Astrocyte (in vitro differentiated cells and primary cell): ENCODE measurements around the gene MRPL46. TPM values are rescaled to one million over a fixed set of nuclear protein-coding genes. Genes with fewer than 3 reads are reported as not detected.

Source experiments
- DNase-seq: peaks from one replicate; pipeline ENCODE4 v3.0.0-alpha.2; 2010; ENCODE audit warnings: low read depth
- FAIRE-seq: peaks from 2 replicates; lab custom pipeline; 2011; peaks lifted over from hg19 to GRCh38; lab: Jason Lieb, UNC
- H2AFZ ChIP-seq: 2 replicates; pipeline ENCODE4 v1.6.0; 2012; ENCODE audit warnings: low read depth, low read length, inconsistent platforms
- H3K27ac ChIP-seq: 2 replicates; pipeline ENCODE4 v1.5.1; 2011; ENCODE audit warnings: low read depth, low read length, inconsistent platforms
- H3K27me3 ChIP-seq: 2 replicates; pipeline ENCODE4 v1.6.0; 2011; ENCODE audit warnings: low read length, inconsistent platforms; ENCODE audit not compliant: insufficient read depth
- H3K36me3 ChIP-seq: 2 replicates; pipeline ENCODE4 v1.5.1; 2011; ENCODE audit warnings: low read length, inconsistent platforms; ENCODE audit not compliant: insufficient read depth
- H3K4me1 ChIP-seq: 2 replicates; pipeline ENCODE4 v1.5.1; 2011; ENCODE audit warnings: low read length, inconsistent platforms; ENCODE audit not compliant: insufficient read depth
- H3K4me2 ChIP-seq: 2 replicates; pipeline ENCODE4 v1.6.0; 2012; ENCODE audit warnings: low read length, inconsistent platforms
- H3K4me3 ChIP-seq: 2 replicates; pipeline ENCODE4 v1.5.1; 2011; ENCODE audit warnings: low read depth, mild to moderate bottlenecking, low read length, inconsistent platforms; ENCODE audit not compliant: insufficient read depth
- H3K79me2 ChIP-seq: 2 replicates; pipeline ENCODE4 v1.6.0; 2012; ENCODE audit warnings: mild to moderate bottlenecking, low read length, inconsistent platforms; ENCODE audit not compliant: insufficient read depth
- H3K9ac ChIP-seq: 2 replicates; pipeline ENCODE4 v1.6.0; 2012; ENCODE audit warnings: mild to moderate bottlenecking, low read length, inconsistent platforms
- H3K9me3 ChIP-seq: 2 replicates; pipeline ENCODE4 v1.5.1; 2012; ENCODE audit warnings: low read depth, mild to moderate bottlenecking, low read length, inconsistent platforms; ENCODE audit not compliant: insufficient read depth
- H4K20me1 ChIP-seq: 2 replicates; pipeline ENCODE4 v1.6.0; 2012; ENCODE audit warnings: low read length, inconsistent platforms; ENCODE audit not compliant: insufficient read depth
- H3K27ac Mint-ChIP-seq: one replicate; pipeline ENCODE4 v1.8.0; 2021; ENCODE audit warnings: mild to moderate bottlenecking, mixed read lengths; ENCODE audit not compliant: unreplicated experiment
- H3K27me3 Mint-ChIP-seq: one replicate; pipeline ENCODE4 v1.8.0; 2021; ENCODE audit warnings: low read depth, mixed read lengths; ENCODE audit not compliant: unreplicated experiment
- H3K36me3 Mint-ChIP-seq: one replicate; pipeline ENCODE4 v1.8.0; 2021; ENCODE audit warnings: low read depth, mixed read lengths; ENCODE audit not compliant: unreplicated experiment
- H3K4me1 Mint-ChIP-seq: one replicate; pipeline ENCODE4 v1.8.0; 2021; ENCODE audit warnings: low read depth, mixed read lengths; ENCODE audit not compliant: unreplicated experiment
- H3K4me3 Mint-ChIP-seq: one replicate; pipeline ENCODE4 v1.8.0; 2021; ENCODE audit warnings: mild to moderate bottlenecking, moderate library complexity, mixed read lengths; ENCODE audit not compliant: unreplicated experiment
- H3K9me3 Mint-ChIP-seq: one replicate; pipeline ENCODE4 v1.8.0; 2021; ENCODE audit warnings: mild to moderate bottlenecking, mixed read lengths; ENCODE audit not compliant: unreplicated experiment
- EZH2 ChIP-seq: IDR thresholded peaks from 2 replicates; pipeline ENCODE4 v1.6.1; 2012; ENCODE audit warnings: mild to moderate bottlenecking, low read length, inconsistent platforms; ENCODE audit not compliant: insufficient read depth
- total RNA-seq: library from RNA; stranded (reverse); gene quantifications from 2 replicates; pipeline ENCODE4 v1.2.1, GENCODE V29; 2021
- TF ChIP-seq, protein P1 (sequence below): IDR thresholded peaks from 2 replicates; pipeline ENCODE4 v1.5.1; 2011; ENCODE audit warnings: low read depth, mild to moderate bottlenecking, inconsistent platforms, low read length, moderate library complexity; ENCODE audit not compliant: insufficient read depth

MRPL46 gene
- total RNA-seq, 1 donor from 2014 or later: 24.3 TPM

DNA sequence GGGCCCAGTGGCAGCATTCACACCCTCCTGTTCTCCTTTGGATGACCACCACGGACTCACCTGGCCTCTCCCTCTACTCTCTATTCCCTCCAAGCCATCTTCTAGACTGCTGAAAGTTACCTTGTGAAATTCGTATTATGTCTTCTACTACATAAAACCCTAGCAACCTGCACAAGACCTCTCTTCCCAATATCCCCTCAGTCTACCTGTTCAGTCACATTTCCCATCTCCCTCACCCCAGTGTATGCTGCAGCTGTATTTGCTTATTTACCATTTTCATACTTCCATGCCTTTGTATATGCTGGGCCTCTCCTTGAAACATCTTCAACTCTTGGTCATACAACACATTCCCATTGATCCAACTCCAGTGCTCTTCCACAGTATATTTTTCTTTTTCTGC lies 44.0 kb upstream of the MRPL46 start:
- H3K36me3 Mint-ChIP-seq: peaks cover 9% of the 10 kb centered on the region
- no peak overlapping the region for H3K4me2 ChIP-seq

DNA sequence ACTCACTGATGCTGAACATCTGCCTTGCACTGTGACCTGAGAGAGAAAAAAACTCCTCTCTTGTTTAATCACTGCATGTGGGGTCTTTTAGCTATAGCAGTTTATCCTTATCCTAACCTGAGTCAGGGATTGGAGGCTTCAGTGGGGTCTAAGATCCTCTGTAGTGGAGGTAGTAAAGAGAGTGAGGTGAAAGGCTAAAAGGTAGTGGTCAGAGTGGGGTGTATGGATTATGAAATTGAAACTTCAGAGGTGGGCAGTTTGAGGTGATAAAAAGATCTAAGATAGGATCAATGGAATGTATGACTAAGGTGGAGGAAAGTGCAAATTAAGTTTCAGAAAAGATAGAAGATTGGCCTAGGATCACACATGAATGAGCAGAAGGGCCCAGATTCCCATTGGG lies 42.8 kb upstream of the MRPL46 start:
- no peaks in the 10 kb centered on the region for H3K36me3 ChIP-seq
- no peak overlapping the region for H3K27ac Mint-ChIP-seq
- TF ChIP-seq, protein P1, sequence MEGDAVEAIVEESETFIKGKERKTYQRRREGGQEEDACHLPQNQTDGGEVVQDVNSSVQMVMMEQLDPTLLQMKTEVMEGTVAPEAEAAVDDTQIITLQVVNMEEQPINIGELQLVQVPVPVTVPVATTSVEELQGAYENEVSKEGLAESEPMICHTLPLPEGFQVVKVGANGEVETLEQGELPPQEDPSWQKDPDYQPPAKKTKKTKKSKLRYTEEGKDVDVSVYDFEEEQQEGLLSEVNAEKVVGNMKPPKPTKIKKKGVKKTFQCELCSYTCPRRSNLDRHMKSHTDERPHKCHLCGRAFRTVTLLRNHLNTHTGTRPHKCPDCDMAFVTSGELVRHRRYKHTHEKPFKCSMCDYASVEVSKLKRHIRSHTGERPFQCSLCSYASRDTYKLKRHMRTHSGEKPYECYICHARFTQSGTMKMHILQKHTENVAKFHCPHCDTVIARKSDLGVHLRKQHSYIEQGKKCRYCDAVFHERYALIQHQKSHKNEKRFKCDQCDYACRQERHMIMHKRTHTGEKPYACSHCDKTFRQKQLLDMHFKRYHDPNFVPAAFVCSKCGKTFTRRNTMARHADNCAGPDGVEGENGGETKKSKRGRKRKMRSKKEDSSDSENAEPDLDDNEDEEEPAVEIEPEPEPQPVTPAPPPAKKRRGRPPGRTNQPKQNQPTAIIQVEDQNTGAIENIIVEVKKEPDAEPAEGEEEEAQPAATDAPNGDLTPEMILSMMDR: no peak
- no peak for TF ChIP-seq EZH2
- H3K9ac ChIP-seq: no peak overlapping the region
- H3K9me3 Mint-ChIP-seq: no peaks in the 10 kb centered on the region
- no peak overlapping the region for H3K4me3 Mint-ChIP-seq
- no peaks in the 10 kb centered on the region for H3K27me3 ChIP-seq
- H3K4me1 ChIP-seq: no peaks in the 10 kb centered on the region
- no peak overlapping the region for H2AFZ ChIP-seq
- peaks cover 9% of the 10 kb centered on the region for H3K36me3 Mint-ChIP-seq
- H4K20me1 ChIP-seq: no peaks in the 10 kb centered on the region
- no peak overlapping the region for H3K27ac ChIP-seq
- no peaks in the 10 kb centered on the region for H3K27me3 Mint-ChIP-seq
- DNase-seq: no peak
- no peak overlapping the region for H3K4me2 ChIP-seq
- no peak overlapping the region for H3K4me3 ChIP-seq
- peaks cover 2% of the 10 kb centered on the region for H3K4me1 Mint-ChIP-seq
- FAIRE-seq: no peak
- no peaks in the 10 kb centered on the region for H3K79me2 ChIP-seq
- no peaks in the 10 kb centered on the region for H3K9me3 ChIP-seq

More for the DNA sequence above, 44.0 kb upstream of the MRPL46 start:
- no peaks in the 10 kb centered on the region for H3K27me3 ChIP-seq
- no peak for FAIRE-seq
- no peaks in the 10 kb centered on the region for H3K36me3 ChIP-seq
- TF ChIP-seq, protein P1: no peak
- TF ChIP-seq EZH2: no peak
- H3K79me2 ChIP-seq: no peaks in the 10 kb centered on the region
- no peaks in the 10 kb centered on the region for H3K4me1 ChIP-seq
- H3K9me3 Mint-ChIP-seq: no peaks in the 10 kb centered on the region
- H3K4me3 Mint-ChIP-seq: no peak overlapping the region
- H3K27me3 Mint-ChIP-seq: no peaks in the 10 kb centered on the region
- no peaks in the 10 kb centered on the region for H4K20me1 ChIP-seq
- no peak overlapping the region for H3K27ac Mint-ChIP-seq
- no peak for DNase-seq
- H3K4me1 Mint-ChIP-seq: peaks cover 2% of the 10 kb centered on the region
- H3K9me3 ChIP-seq: no peaks in the 10 kb centered on the region
- no peak overlapping the region for H2AFZ ChIP-seq
- no peak overlapping the region for H3K4me3 ChIP-seq
- H3K9ac ChIP-seq: no peak overlapping the region
- H3K27ac ChIP-seq: no peak overlapping the region

DNA sequence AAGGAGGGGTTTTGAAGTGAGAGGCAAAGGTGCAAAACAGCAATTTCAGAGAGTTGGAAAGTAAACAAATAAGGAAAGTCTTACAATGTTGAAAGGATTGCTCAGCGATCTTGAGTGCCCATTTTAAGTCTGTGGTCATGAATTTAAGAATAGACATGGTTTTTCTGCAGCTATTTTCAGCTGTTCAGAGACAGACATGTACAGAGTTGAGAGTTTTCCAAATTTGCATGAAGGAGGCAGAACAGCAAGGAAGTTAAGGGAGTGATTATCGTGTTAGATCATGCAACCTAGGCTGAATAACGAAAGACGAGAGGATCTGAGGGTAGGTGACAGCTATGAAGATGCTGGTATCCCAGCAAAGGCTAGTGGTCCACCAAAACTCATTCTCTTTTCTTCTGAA lies 42.1 kb upstream of the MRPL46 start:
- Mint-ChIP-seq H3K4me1 (peaks cover 2% of the 10 kb centered on the region), H3K27me3 (no peaks in the 10 kb centered on the region), H3K9me3 (no peaks in the 10 kb centered on the region), H3K4me3 (no peak overlapping the region), H3K36me3 (peaks cover 9% of the 10 kb centered on the region), H3K27ac (no peak overlapping the region)
- TF ChIP-seq EZH2: no peak
- no peaks in the 10 kb centered on the region for H3K36me3 ChIP-seq
- no peak overlapping the region for H3K4me2 ChIP-seq
- H4K20me1 ChIP-seq: no peaks in the 10 kb centered on the region
- no peaks in the 10 kb centered on the region for H3K9me3 ChIP-seq
- H2AFZ ChIP-seq: no peak overlapping the region
- H3K79me2 ChIP-seq: no peaks in the 10 kb centered on the region
- H3K4me3 ChIP-seq: no peak overlapping the region
- no peak overlapping the region for H3K9ac ChIP-seq
- FAIRE-seq (no peak), DNase-seq (no peak)
- H3K27ac ChIP-seq: no peak overlapping the region
- H3K4me1 ChIP-seq: no peaks in the 10 kb centered on the region
- H3K27me3 ChIP-seq: no peaks in the 10 kb centered on the region
